ENCODE data around the gene FAM107B.
"Not testable (repeated sequence)": the region's sequence is repeated elsewhere in the genome, so short reads cannot be mapped to it uniquely, and the experiment has no call there.

The FAM107B gene

GRCh38 chr10:14774797-14775196 lies at the start of gene FAM107B:
Gene FAM107B, minus strand, starts transcription at chr10:14774897. Its CDS starts 234 bp downstream, at chr10:14774663.
- no peak for DNase-seq

DNA sequence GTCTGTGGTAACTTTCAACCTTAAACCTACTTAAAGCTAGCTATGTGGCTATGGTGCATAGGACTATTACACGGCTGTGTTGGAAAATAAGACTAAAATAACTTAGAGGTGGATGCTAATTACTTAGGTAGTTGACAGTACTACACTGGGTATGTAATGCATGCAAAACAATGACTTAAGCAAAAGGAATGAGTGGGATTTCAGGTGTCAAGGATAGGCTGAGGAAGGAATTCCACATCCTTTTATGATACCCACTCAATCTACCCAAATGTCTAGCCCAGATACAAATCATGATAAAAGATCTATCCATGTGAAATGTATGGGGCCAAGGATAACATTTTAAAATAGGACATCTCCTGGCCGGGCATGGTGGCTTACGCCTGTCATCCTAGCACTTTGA lies 49.3 kb upstream of the FAM107B start:
- no peak for DNase-seq

- no peak for DNase-seq
Observed at GRCh38 chr10:14822879-14823755, 48.4 kb upstream of the FAM107B start.

DNA sequence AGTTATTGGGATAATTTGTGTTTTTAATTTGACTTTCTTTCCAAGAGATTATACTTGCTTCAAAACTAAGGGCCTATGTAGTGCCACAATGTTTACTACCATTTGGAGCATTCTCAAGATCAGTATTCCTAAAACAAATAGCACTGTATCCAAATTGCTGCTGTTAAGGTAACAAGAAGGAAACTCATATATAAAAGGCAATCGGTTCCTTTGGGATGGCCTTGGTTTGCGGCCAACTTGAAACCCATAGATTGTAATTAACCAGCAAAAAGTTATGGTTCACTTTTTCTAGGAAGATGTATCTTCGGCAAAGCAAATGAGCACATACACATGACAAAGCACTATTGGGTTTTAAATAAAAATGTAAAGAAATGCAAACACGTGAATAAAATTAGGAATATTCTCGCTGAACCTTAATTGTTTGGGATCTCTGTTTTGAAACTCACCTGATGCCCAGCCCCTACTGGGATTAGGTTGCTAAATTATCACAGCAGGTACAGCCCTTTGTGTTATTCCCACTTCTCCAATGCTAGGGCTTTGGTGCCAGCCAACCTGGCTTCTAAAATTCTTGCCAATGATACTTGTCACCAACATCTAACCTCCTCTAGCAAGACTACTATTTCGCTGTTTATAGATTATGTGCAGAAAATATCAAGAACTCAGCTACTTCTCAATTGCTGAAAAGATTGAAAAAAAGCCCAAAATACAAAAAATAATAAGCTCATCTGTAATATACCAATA lies 47.1 kb upstream of the FAM107B start:
- DNase-seq, result no peak

DNA sequence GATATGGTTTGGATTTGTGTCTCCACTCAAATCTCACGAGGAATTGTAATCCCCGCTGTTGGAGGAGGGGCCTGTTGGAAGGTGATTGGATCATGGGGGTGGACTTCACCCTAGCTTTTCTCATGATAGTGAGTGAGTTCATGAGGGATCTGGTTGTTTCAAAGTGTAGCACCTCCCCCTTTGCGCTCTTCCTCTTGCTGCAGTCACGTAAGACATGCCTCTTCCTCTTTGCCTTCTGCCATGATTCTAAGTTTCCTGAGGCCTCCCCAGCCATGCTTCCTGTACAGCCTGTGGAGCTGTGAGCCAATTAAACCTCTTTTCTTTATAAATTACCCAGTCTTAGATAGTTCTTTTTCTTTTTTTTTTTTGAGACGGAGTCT lies 46.1 kb upstream of the FAM107B start:
- DNase-seq, result no peak

DNA sequence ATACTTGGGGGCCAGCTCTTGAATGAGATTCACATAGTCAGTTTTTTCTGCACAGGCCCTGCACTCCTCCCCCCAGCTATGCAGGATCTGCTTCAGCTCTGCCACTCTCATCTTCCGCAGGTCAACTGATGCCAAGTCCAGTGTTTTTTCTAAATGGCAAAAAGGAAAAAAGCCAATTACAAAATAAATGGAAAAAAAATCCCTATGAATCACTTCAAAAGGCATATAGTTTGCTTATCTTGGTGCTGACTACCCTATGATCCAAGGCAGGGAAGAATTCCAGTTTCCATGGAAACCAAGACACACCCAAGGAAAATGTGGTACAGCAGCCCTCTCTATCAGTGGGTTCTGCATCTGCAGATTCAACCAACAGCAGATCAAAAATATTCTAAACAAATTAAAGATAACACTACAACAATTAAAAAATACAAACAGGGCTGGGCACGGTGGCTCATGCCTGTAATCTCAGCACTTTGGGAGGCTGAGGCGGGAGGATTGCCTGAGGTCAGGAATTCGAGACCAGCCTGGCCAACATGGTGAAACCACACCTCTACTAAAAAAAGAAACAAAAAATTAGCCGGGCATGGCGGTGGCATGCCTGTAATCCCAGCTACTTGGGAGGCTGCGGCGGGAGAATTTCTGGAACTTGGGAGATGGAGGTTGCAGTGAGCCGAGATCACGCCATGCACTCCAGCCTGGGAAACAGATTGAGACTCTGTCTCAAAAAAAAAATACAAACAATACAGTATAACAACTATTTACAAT lies 45.5 kb upstream of the FAM107B start:
- DNase-seq, result no peak

DNA sequence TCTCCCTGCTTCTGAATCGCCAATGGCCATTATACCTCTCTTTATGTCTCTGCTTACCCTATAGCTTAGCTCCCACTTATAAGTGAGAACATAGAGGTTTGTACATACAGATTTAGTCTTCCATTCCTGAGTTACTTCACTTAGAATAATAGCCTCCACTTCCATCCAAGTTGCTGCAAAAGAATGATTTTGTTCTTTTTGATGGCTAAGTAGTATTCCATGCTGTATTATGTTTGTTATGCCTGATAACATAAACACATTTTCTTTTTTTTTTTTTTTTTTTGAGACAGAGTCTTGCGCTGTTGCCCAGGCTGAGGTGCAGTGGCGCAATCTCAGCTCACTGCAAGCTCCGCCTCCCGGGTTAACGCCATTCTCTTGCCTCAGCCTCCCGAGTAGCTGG lies 42.0 kb upstream of the FAM107B start:
- not testable (repeated sequence) for DNase-seq

GRCh38 chr10:14815681-14816080 lies 41.0 kb upstream of the FAM107B start:
- no peak for DNase-seq

GRCh38 chr10:14812271-14812670 lies 37.6 kb upstream of the FAM107B start:
- no peak for DNase-seq

GRCh38 chr10:14810969-14811953 lies 36.6 kb upstream of the FAM107B start:
- no peak for DNase-seq

GRCh38 chr10:14806318-14806717 lies 31.6 kb upstream of the FAM107B start:
- no peak for DNase-seq

DNA sequence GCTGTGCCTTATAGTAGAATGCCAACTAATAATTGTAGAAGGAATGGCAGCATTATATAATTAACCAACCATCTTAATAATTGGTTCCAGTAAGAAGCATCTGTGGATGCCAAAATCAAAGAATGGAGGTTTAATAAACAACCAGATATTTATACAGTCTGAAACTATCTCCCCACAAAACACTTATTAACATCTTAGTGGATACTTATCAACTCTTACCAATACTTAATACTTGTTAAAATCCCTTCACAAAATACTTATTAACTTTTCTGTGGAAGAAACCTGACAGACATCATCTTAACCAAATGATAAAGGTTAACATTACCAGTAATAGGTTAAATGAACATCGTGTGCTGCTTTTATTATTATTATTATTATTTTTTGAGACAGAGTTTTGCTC lies 29.1 kb upstream of the FAM107B start:
- no peak for DNase-seq

DNA sequence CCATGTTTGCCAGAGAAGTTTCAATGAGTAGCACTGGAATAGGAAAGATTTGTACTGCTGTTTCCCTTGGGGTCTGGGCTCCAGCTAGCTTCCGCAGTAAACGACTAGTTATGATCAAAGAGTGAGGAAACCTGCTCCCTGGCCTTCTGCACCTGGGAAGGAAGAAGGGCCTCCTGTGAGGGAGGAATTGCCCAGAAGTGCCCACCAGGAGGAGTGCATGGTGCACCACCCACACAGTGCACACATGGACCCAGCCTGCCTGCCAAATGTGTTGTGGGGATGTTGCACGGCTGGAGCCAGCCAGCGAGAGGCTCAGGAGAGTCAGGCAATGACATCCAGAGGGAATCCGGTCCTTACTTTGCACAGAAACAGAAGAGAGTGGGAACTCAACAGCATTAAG lies 27.0 kb upstream of the FAM107B start:
- DNase-seq, result no peak

DNA sequence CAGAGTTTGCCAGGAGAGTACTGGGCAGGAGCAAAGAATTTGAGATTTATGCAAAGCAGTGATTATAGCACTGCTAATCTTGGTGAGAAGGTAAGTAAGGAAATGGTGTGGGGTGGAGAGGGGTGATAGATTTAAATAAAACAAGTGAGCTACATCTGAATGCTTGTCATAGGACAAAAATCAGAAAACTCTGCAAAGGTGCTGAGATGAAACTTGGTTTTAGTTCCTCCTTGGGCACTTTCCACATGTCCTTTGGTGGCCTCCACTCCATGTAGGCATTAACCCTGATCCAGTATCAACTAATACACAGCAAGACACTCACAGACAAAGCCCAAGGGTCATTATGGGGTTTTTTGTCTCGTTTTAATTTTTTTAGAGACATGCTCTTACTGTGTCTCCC lies 25.7 kb upstream of the FAM107B start:
- no peak for DNase-seq

GRCh38 chr10:14798636-14799035 lies 23.9 kb upstream of the FAM107B start:
- no peak for DNase-seq

DNA sequence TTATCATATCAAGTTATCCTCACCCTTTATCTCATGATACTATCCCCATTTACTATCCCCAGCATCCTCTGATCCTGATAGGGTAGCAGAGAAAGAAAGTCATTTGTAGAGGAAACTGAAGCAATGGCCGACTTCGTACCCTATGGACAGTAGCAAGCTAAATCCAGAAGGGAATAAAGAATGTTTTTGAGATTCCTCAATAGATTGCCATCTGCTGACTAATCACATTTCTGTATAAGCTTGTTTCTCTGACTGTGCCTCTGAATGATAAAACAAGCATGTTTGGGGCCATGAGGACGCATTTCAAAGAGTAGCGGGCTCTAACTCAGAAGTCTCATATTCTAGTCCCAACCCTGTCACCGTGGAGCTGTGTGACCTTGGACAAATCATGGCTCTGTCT lies 13.2 kb upstream of the FAM107B start:
- no peak for DNase-seq

GRCh38 chr10:14784459-14785055 lies 9.9 kb upstream of the FAM107B start:
- DNase-seq, result no peak

DNA sequence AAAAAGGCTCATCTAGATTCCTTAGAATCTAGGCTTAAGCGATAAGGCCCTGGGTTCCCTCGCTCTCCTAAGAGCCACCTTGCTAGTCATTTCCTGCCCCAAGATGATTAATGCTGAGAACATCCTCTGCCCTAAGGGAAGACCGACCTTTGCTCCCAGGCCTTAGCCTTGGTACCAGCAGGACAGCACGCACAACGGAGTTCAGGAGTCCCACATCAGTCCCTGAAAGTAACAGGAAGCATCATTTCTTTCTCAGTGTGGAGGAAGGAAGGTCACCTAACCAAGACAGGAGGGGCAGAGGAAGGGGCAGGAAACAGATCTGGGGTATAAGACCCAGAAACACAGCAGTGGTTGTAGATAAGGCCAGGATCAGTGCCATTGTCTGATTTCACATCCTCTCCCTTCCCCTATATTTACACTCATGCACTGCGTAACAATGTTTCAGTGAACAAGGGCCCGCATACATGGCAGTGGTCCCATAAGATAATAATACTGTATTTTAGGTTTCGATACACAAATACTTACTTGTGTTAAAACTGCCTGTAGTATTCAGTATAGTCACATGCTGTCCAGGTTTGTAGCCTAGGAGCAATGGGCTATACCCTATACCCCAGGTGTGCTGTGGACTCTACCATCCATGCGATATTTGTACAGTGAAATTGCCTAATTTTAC lies 8.1 kb upstream of the FAM107B start:
- no peak for DNase-seq

- DNase-seq, result no peak
Observed at GRCh38 chr10:14781763-14782162, 7.1 kb upstream of the FAM107B start.

DNA sequence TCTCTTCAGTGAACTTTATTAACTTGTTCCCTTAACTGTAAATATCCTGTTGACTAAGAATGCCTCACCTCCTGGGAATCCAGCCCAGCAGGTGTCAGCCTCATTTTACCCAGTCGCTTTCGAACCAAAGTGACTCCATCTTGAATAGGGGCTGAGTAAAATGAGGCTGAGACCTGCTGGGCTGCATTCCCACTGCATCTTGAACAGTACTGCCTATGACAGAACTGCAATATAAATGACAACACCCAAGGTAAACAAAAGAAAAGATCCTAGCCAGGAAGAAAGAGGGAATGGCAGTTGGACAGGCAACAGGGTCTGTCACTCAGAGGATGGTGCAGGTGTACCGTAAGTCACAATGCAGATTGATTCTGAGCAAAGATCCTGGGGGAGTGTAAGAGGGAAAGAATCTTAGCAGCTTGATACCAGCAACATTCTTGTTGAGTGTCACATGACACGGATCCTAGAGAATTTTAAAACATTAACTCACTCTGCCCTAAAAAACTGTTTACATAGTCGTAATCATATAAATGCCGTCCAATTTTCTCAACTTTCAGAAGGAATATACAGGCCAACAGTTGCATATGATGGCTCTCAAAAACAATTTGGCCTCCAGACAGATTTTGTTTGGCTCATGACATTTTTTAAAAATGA lies 4.4 kb upstream of the FAM107B start:
- DNase-seq, result no peak

- DNase-seq, result no peak
Observed at GRCh38 chr10:14776546-14776945, 1.8 kb upstream of the FAM107B start.
